ENCODE data around the gene INTU.
"Not testable (repeated sequence)": the region's sequence is repeated elsewhere in the genome, so short reads cannot be mapped to it uniquely, and the experiment has no call there.

Gene INTU

DNA sequence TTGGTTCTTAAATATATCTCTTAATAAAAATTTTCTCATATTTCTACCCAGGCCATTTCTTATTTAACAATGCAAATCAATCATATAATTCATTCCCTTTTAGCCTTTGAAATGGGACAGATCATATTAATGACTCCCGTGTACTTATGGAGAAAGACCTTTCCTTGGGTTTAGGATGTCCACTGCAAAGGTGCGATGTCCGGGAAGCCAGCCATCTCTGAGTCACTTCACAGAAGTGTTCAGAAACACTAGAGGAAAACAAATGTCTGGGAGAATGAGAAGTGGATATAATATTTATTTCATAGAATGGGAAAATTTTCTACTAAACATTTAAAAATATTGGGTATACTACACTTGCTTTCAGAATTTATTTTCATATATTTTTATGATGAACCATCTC, 15.3 kb downstream of the INTU start:
- DNase-seq = no peak

DNA sequence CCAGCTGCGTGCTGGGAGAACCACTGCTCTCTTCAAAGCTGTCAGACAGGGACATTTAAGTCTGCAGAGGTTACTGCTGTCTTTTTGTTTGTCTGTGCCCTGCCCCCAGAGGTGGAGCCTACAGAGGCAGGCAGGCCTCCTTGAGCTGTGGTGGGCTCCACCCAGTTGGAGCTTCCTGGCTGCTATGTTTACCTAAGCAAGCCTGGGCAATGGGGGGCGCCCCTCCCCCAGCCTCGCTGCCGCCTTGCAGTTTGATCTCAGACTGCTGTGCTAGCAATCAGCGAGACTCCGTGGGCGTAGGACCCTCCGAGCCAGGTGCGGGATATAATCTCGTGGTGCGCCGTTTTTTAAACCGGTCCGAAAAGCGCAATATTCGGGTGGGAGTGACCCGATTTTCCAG, 22.8 kb downstream of the INTU start:
- not testable (repeated sequence) for DNase-seq

DNA sequence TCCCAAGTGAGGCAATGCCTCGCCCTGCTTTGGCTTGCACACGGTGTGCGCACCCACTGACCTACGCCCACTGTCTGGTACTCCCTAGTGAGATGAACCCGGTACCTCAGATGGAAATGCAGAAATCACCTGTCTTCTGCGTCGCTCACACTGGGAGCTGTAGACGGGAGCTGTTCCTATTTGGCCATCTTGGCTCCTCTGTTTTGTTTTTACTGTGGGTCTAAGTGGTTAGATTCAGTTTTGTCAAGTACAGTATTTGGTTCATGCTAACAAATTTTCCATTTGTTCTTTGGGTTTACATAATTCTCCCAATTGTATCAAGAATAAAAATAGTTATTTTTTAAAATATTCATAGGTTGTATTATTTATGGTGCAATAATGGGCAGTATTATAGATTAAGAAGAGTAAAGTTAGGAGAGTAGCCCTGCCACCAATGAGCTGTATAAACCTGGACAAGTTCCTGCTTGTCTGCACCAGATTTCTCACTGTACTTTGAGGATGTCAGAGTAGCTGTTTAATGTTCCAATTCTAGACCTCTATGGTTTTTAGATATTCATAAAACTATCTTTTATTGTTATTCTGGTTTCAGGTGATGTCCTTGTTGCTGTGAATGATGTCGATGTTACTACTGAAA, 23.4 kb downstream of the INTU start:
- no peak for DNase-seq

DNA sequence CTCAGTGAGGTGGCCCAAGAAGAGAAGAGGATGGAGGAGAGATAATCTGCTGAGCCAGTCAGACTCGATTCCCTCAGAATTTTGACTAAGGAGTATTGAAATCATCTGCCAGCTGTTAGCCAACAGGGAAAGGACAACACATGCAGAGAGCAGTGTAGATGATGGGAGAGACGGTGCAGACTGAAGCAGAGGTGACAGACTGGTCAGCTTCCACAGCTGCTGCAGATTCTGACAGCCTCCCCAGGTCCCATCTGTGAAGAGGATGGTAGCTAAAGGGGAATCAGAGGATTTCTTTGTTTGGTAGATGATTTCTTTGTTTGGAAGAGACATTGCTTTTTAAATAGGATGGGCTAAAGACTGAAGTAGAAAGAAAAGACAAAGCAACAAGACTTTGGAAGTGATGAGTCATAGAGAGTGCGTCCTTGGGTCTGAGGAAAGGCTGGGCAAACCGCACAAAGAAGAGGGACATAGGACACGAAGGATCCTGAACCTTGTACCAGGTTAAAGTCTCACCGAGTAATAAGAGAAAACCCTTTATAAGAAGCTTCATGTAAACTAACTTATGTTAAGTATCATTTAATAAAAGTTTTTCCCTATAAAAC, 27.6 kb downstream of the INTU start:
- no peak for DNase-seq

DNA sequence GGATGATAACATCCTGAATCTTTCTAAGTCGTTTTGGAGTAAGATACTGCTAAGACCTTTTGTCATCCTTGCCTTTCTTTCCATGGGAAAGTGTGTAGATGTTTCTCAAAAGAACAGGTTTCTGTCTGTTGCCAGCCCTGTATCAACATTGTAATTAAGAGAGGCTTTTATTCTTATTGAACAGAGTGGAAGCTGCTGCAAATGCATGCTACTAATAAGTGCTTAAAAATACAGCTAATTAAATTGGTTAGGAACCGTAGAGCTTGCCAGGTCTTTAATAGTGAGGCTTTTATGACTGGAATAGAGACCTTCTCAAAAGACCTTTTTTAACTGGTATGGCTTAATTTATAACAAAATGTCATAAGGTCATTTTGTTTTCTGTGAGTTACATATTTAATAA, 34.4 kb downstream of the INTU start:
- DNase-seq = no peak

DNA sequence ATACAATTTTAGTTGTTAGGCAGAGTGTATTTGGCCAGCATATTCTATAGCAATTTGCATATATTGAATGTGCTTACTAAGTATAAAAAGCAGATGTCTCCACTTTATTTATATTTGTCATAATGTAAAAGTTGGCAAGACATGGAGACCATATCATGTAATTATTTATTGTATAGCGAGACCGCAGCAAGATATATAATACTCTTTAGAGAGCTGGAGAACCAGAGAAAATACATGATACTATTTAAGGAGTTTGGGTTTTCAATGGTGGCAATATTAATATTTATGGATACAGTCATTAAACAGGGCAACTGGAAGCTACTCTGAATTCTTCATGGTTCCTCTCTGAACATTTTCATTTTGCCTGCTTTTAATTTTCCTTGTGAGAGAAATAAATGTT, 35.0 kb downstream of the INTU start:
- DNase-seq = no peak

DNA sequence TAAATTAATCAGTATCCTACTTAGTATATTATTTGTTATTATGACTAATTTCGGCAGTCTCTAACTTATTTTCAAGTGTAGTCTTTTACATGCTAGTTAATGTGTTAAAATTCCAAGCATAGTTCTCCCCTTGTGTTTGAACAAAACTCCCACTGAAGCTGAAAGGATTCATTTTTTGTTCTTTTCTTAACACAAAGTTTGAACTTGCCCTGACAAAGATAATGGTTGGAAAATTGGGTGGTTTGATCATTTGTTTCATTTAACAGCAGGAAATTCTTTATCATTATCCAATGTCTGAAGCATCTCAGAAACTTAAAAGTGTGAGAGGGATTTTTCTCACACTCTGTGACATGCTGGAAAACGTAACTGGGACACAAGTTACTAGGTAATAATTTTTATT, 36.0 kb downstream of the INTU start:
- no peak for DNase-seq

DNA sequence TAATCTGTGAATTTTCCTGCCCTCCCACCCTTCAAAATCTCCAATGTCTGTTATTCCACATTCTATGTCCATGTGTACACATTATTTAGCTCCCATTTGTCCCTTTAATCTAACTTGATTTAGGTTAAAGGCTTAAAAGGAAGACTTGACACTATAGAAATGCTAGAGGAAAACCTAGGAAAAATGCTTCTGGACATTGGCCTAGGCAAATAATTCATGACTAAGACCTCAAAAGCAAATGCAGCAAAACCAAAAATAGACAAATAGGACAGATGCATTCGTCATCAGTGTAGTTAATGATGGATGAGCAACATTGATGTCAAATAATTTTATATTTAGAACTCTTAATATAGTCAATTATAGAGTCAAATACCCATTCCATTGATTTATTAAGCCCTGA, 36.9 kb downstream of the INTU start:
- no peak for DNase-seq

DNA sequence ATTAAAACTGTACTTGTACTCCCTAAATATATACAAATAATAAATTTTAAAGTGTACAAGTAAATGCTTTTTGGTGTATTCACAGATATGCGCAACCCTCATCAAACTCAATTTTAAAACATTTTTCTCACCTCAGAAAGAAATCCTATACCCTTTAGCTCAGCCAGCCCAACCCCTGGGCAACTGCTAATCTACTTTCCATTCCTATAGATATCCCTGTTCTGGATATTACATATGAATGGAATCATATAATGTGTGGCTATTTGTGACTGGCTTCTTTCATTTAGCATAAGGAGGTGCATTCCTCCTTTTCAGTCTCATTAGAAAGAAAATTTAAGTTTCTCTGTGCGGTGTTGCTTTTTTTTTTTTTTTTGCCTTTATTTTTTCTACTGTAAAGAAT, 39.4 kb downstream of the INTU start:
- DNase-seq = no peak

DNA sequence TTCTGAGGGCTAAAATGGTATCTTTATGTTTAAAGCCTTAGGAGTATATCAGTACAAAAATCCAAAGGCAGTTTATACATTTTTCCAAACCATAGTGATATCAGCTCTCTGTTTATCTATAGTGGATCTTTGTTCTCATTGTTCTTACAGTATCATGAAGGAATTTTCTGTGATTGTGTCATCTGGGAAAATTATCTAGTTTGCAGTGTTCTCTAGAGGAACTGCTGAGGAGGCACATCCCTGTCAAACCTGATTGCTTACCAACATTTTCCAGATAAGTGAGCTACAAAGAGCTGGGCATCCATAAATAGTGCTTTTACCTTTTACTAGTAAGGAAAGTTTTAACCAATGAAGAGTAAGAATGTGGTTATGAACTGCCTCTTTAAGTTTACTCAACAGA, 52.5 kb downstream of the INTU start:
- no peak for DNase-seq

DNA sequence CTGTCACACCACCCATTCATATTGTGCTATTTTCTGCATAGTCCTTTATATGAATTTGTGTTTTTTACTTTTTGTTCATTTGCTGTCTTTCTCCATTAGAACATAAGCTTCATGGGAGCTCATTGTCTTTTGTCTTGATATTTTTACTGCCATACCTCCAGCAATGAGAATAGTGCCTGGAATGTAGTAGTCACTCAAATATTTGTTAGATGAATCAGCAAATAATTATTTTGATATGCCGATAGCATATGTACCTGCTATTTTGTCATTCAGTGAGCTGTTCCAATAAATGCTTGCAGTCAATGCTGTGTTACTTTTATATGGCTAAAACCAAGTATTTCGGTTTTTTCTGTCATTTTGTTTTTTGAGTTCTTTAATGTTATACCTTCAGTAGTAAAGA, 53.9 kb downstream of the INTU start:
- no peak for DNase-seq

DNA sequence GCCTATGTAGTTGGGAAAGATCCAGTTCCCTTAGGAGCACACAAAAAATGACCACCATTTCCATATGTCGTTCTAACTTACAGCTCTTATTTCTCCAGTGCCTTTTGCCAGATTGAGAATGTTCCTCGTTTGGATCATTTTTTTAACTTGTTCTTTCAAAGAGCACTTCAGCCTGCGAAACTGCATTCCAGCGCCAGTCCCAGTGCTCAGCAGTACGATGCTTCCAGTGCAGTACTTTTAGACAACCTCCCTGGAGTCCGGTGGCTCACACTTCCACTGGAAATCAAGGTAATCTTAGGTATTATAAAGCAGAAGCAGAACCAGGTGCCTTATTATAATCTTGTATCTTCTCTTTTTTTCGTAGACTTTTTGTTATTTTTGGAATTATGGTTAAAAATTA, 54.8 kb downstream of the INTU start:
- DNase-seq = no peak

DNA sequence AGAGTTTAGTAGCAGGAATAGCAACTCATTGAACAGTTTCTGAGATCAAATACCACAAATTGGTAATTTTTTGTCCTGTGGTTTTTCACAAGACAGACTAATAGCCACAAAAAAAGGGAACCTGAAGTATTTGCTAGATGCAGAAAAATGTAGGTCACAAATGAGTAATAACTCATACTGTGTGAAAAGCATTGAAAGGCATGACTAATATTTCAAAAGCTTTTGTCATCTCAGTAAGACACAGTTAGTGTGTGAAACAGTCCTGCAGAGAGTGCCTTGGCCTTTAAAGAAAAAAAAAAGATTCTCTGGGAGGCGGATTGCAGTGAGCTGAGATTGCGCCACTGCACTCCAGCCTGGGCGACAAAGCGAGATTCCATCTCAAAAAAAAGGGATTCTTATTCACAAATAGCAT, 66.0 kb downstream of the INTU start:
- no peak for DNase-seq

DNA sequence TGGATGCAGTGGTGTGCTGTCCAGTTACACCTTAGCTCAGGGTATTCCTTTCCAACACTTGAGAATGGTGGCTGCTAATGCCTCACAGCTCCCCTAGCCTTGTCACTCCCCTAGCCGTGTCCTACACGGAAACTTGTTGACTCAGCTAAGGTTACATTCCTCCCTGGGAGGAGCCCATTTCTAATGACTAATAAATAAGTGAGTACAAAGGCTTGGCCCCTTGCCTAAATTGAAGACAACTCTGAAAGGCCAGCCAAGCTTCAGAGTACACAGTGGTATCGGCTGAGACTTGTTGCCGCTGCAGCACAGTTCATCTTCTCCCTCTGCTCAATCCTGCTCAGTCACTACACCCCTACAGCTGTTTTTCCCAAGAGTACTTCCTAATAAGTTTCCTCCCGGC, 76.2 kb downstream of the INTU start:
- DNase-seq = no peak

DNA sequence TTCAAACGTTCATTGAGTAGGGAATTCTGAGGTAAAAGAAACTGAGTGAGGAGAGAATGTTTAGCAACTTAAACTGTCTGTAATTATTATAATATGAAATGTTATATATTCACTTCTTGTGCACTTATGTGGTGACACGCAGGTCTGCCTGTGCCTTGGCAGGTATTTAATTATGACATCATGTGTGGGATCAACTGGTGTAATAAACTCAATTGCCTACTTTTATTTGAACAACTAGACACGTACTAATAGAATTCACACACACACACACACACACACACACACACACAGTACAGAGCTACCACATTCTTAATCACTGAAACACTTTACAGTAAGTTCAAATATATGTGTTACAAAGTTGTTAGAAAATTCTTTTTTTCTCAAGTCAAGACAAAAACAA, 76.7 kb downstream of the INTU start:
- no peak for DNase-seq

DNA sequence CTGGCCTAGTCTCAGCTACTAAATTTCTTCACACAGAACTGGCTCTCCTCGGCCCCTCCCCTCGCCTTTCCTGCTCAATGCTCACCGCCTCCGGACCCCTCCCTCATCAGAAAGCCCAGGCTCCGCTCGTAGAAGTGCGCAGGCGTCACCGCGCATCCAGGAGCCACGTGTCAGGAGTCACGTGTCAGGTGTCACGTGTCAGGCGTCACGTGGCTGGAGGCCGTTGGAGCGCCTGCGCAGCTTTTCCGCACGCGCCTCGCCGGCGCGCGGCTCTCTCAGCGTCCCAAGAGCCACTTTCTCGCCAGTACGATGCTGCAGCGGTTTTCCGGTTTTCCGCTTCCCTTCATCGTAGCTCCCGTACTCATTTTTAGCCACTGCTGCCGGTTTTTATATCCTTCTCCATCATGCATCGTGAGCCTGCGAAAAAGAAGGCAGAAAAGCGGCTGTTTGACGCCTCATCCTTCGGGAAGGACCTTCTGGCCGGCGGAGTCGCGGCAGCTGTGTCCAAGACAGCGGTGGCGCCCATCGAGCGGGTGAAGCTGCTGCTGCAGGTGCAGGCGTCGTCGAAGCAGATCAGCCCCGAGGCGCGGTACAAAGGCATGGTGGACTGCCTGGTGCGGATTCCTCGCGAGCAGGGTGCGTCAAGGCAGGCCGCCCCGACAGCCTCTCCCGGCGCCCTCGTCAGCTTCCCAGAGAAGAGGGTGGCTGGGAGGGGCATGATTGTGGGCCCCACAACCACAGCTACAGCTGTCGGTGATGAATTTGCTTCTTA, 97.6 kb downstream of the INTU start, which contains the start of gene SLC25A31:
SLC25A31 (plus strand) TSS at position 259 of the 772 bp plus-strand sequence; CDS start at position 405, 146 bp downstream.
- no peak for DNase-seq

DNA sequence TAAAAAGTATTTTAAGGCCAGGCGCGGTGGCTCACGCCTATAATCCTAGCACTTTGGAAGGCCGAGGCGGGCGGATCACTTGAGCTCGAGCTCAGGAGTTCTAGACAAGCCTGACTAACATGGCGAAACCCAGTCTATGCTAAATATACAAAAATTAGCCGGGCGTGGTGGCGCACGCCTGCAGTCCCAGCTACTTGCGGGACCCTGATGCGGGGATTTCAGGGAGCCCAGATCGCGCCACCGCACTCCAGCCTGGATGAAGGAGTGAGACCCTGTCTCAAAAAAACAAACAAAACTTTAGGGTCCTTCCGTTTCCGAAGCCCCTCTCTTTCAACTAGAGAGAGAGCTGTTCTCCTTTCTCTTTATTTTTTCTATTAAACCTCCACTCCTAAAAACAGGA, 98.6 kb downstream of the INTU start:
- no peak for DNase-seq

DNA sequence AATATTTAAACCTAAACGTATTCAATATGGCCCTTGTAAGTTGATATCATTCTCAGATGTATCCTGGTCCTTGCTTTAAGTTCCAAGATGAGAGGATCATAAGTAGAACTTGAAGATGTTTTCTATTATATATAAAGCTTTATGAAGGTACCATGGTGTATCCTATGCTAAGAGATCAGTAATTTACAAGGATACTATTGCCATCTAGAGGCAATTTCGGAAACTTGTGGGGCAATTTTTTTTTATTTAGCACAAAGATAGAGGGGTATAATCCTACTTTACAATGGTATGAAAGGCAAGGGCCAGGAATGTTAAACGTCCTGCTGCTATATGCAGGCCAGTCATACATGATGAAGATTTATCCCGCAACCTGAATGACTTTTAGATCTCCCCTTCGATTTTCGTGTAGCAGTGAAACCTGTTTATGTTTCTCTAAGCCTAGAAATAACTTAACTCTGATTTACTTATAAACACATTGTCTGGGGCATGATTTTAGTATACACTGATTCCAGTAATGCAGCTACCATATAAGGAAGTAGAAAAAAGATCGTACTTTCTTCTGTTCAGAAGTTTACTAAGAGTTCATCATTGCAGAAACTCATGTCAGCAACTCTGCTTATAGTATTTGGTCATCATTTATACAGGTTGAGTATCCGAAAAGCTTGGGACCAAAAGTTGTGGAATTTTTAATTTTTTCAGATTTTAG, 100.0 kb downstream of the INTU start:
- DNase-seq = no peak

DNA sequence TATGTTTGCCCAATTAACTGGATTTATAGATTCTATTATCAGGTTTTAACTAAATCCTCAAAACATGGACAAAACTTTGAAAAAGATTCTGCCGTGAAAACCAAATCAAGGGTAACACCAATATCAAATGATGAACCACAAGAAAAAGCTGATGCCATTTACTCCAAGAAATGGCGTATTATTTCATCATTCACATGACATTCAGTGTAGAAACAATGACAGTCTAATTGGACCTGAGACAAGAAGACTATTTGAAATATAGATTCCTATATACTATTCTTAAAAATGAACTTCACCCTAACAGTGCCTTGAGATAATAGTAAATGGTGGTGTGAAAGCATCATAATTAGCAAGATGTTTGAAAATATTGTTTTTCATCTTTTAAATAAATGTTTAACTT, 102.2 kb downstream of the INTU start:
- no peak for DNase-seq

DNA sequence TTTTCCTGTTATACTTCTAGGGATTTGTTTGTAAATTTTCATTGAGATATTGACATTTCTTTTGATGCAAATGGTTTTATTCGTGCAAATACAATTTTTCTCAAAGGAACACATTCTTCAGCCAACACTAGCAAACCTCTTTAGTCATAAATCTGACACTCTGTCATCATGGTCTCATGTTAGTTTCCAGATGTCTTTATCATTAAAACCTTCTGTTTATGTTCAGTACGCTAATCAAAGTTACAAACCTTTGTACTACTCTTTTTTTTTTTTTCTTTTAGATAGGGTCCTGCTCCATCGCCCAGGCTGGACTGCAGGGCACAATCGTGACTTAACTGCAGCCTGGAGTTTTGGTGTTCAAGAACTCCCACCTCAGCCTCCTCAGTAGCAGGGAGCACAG, 104.5 kb downstream of the INTU start:
- no peak for DNase-seq

DNA sequence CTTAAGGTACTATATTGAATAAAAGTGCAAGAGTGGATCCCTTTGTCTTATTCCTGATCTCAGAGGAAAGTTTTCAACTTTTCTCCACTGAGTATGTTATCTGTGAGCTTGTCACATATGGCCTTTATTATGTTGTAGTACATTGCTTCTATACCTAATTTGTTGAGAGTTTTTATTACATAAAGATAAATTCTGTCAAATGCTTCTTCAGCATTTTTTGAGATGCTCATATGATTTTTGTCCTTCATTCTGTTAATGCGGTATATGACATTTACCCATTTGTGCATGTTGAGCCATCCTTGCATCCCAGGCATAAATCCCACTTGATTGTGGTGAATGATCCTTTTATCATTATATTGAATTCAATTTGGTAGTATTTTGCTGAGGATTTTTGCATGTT, 108.5 kb downstream of the INTU start:
- no peak for DNase-seq

DNA sequence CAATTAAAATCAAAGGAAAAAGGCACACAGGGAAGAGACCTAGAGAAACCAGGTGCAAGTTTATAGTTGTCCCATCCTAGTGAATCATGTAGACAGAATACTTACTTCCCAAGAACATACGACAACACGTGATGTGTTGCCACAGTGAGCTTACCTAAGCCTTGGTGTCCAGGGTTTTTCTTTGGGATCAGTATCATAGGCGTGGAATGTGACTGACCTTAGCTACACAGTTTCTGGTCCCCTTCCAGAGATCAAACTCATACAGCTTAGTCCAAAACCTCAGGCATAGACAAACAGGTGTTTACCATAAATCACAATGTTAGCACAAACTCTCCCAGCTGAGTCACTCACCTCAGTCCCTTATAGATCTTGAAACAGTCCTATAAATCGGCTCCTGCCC, 115.1 kb downstream of the INTU start:
- DNase-seq = no peak

DNA sequence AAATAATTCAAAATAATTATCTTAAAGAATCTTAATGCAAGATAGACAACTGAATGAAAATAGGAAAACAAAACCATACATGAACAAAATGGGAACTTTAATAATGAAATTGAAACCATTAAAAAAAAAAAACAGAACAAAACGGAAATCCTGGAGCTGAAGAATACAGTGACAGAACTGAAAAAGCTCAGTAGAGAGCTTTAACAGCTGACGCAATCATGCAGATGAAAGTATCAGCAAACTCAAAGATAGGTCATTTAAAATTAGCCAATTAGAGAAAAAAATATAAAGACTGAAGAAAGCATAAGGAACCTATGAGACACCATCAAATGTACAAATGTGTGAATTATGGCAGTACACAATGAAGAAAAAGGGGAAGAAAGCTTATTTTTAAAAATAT, 116.2 kb downstream of the INTU start:
- DNase-seq = no peak

DNA sequence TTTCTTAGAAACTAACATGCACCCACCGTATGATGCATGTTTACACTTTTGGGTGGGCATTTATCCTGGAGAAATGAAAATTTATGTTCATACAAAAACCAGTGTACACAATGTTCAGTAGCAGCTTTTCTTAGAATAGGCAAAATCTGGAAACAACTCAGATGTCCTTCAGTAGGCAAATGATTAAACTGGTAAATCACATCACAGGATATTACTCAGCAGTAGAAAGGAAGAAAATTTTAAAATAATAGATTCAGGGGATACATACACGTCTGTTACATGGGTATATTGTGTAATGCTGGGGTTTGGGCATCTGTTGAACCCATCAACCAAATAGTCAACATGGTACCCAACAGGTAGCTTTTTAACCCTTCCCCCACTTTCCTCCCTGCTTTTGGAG, 124.1 kb downstream of the INTU start:
- DNase-seq = no peak
